Measurements from ENCODE around the gene XYLT1.
A peak's percentile ranks its signal among the peaks of the same experiment; 100 is the strongest.

XYLT1 gene

GRCh38 chr16:17166095-17166494 lies 304.7 kb downstream of the XYLT1 start:
- in situ Hi-C loops (cut with HindIII; ENCODE audit: low pct_unique_long_range_greater_than_20kb, low sequenced_read_pairs) = no loop called here
- peak in 1 of 2 experiments; percentile 64 for DNase-seq (ENCODE audit: low read depth in 1 of 2, low spot score in 1 of 2)
- no peak for TF ChIP-seq JUND (IDR thresholded peaks at IDR 0.05; ENCODE audit: low read depth)

DNA sequence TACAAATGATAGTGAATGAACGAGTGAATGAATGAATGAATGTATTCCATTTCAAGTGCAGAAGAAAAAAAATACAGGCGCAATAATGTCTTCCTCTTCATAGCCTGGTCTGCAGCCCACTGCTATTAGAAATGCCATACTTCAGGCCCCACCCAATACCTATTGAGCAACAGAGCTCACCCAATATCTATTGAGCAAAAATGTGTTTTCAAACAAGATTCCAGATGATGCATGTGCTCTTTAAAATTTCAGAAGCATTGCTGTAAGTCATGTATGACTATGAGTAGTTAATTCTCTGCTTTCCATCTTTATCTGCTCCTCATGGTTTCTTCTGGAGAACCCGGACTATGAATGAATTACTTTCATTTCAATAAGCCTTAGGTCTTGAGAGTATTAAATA lies 308.2 kb downstream of the XYLT1 start:
- TF ChIP-seq JUND (IDR thresholded peaks at IDR 0.05; ENCODE audit: low read depth) = no peak
- DNase-seq (ENCODE audit: low read depth in 1 of 2, low spot score in 1 of 2) = no peak
- in situ Hi-C loops (cut with HindIII; ENCODE audit: low pct_unique_long_range_greater_than_20kb, low sequenced_read_pairs) = no loop called here

DNA sequence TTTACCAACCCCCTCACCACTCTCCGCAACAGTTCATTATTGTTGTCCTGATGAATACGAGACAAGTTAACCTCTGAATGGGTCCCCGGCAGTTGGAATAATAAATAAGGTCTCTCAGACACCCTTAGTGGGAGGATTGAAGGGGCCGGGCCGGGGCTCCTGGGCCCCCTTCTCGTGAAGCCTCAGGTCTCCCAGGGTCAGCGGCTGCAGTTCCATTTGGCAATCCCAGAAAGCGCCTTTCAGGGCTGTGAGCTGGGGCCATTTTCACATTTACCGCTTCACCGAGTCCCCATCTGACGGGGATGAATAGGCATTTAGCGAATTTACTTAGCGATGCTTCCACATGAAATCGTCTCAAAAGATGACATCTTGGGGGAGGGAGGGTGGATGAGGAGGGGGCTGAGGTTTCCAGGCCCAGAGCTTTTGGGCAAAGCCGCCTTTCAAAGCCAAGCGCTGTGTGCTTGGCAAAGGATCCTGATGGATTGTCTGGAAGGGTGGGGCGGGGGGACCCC lies 309.8 kb downstream of the XYLT1 start:
- in situ Hi-C loops (cut with HindIII; ENCODE audit: low pct_unique_long_range_greater_than_20kb, low sequenced_read_pairs) = no loop called here
- no peak for TF ChIP-seq JUND (IDR thresholded peaks at IDR 0.05; ENCODE audit: low read depth)
- DNase-seq (ENCODE audit: low read depth in 1 of 2, low spot score in 1 of 2) = no peak

DNA sequence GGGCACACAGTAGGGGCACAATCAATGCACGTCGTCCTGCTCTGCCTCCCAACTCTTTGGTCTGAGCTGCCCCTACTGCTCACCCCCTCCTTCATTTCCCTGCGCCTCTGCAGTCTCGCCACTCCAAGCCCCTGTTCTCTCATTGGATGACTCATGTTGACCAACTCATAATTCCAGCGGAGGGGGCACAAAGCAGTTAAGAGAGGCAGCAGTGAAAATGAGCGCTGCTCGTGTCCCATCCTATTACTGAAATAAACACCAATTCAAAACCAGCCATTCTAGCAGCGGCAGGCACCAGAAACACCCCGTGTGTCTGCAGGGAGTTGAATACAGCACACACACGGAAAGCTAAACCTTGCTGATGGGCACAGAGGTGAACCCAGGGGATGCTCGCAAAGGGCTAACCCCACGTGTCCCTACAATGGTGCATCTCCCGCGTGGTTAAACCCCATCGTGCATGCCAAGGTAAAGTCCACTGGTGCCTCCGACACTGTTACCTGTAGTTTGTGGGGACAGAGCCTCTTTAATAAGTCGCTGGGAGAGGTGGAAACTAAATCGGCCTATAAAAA lies 310.4 kb downstream of the XYLT1 start:
- no peak for DNase-seq (ENCODE audit: low read depth in 1 of 2, low spot score in 1 of 2)
- in situ Hi-C loops (cut with HindIII; ENCODE audit: low pct_unique_long_range_greater_than_20kb, low sequenced_read_pairs) = no loop called here

GRCh38 chr16:17159617-17160016 lies 311.1 kb downstream of the XYLT1 start:
- TF ChIP-seq JUND (IDR thresholded peaks at IDR 0.05; ENCODE audit: low read depth) = no peak
- in situ Hi-C loops (cut with HindIII; ENCODE audit: low pct_unique_long_range_greater_than_20kb, low sequenced_read_pairs) = no loop called here
- peak in 1 of 2 experiments; percentile 40 for DNase-seq (ENCODE audit: low read depth in 1 of 2, low spot score in 1 of 2)

More for the DNA sequence above, 310.4 kb downstream of the XYLT1 start:
- TF ChIP-seq JUND (IDR thresholded peaks at IDR 0.05; ENCODE audit: low read depth) = no peak

DNA sequence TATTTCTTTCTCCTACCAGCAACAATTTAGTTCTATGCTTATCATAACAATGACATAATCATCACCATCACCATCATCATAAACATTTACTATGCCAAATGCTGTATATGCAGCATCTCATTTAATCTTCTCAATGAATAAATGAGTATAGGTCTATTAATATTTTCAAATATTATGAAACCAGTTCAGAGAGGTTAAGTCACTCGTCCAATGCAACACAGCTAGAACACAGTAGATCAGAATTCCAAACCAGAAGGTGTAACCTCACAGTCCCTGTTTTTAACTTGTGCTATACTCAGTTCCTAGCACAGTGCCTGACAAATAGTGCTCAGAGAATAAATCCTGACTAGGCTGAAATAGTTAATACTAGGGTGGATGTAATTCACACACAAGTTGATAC lies 314.8 kb downstream of the XYLT1 start:
- in situ Hi-C loops (cut with HindIII; ENCODE audit: low pct_unique_long_range_greater_than_20kb, low sequenced_read_pairs) = no loop called here
- no peak for DNase-seq (ENCODE audit: low read depth in 1 of 2, low spot score in 1 of 2)
- TF ChIP-seq JUND (IDR thresholded peaks at IDR 0.05; ENCODE audit: low read depth) = no peak

DNA sequence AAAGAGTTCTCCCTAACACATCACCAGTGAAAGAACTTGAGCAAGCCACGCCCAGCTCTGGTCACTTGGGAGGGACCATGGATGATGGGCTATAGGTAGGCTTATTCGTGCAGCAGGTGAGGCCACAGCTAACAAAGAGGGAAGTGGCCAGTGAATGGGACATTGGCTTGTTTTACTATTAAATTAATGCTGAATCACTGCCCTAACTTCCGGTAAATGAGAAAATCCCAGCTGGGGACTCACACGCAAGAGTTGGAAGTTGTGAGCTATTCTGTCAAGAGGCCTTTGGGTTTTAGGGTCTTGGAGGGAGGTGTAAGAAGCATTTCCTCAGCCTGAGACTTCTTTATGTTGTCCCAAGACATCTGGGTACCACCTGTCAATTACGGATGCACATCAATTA lies 315.3 kb downstream of the XYLT1 start:
- in situ Hi-C loops (cut with HindIII; ENCODE audit: low pct_unique_long_range_greater_than_20kb, low sequenced_read_pairs) = no loop called here
- TF ChIP-seq JUND (IDR thresholded peaks at IDR 0.05; ENCODE audit: low read depth) = no peak

GRCh38 chr16:17154981-17155380 lies 315.8 kb downstream of the XYLT1 start:
- in situ Hi-C loops (cut with HindIII; ENCODE audit: low pct_unique_long_range_greater_than_20kb, low sequenced_read_pairs) = no loop called here
- DNase-seq (ENCODE audit: low read depth in 1 of 2, low spot score in 1 of 2) = no peak
- TF ChIP-seq JUND (IDR thresholded peaks at IDR 0.05; ENCODE audit: low read depth) = no peak

More for the DNA sequence above, 315.3 kb downstream of the XYLT1 start:
- no peak for DNase-seq (ENCODE audit: low read depth in 1 of 2, low spot score in 1 of 2)

GRCh38 chr16:17152311-17152710 lies 318.4 kb downstream of the XYLT1 start:
- no peak for TF ChIP-seq JUND (IDR thresholded peaks at IDR 0.05; ENCODE audit: low read depth)
- DNase-seq (ENCODE audit: low read depth in 1 of 2, low spot score in 1 of 2) = no peak
- in situ Hi-C loops (cut with HindIII; ENCODE audit: low pct_unique_long_range_greater_than_20kb, low sequenced_read_pairs) = no loop called here

DNA sequence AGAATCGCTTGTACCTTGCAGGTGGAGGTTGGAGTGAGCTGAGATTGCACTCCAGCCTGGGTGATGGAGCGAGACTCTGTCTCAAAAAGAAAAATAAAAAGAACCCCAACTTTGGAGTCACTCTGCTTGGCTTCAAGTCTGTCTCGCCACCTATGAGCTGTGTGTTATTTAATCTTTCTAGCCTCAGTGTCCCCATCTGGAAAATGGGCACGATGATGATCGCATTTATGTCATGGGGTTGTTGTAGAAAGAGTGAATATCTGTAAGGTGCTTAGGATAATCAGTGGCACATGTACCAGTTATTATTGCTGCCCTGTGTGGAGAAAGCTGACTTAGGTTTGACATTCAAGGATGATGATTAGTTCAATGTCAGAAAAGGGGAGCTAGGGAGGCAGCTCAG lies 319.4 kb downstream of the XYLT1 start:
- TF ChIP-seq JUND (IDR thresholded peaks at IDR 0.05; ENCODE audit: low read depth) = no peak
- in situ Hi-C loops (cut with HindIII; ENCODE audit: low pct_unique_long_range_greater_than_20kb, low sequenced_read_pairs) = no loop called here
- DNase-seq (ENCODE audit: low read depth in 1 of 2, low spot score in 1 of 2) = no peak

DNA sequence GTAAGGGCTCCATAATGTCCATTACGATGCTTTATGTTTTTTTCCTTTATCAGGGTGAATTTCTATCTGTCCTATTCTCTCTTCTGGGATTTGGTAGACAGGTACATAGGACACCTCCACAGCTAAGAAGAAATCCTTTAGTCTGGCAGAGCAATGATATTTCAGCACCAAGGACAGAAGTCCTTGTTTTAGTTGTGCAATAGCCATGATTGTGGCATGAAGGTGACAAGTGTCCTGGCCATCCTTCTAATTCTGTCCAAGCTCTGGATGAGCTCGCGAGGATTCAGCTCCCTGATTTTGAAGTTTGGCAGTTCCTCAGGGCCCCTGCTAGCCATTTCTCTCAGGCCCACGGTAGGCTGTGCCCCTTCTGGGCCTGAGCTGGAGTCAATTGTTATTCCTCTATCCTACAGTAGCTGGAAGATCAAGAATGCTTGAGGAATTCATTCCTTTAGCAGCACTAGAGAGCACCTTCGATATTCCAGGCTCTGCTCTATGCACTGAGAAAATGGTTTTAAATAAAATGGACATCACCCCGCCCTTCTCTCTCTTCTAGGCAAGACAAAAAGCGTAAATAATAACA lies 320.8 kb downstream of the XYLT1 start:
- no peak for TF ChIP-seq JUND (IDR thresholded peaks at IDR 0.05; ENCODE audit: low read depth)
- in situ Hi-C loops (cut with HindIII; ENCODE audit: low pct_unique_long_range_greater_than_20kb, low sequenced_read_pairs) = no loop called here
- peak in 1 of 2 experiments; percentile 83 for DNase-seq (ENCODE audit: low read depth in 1 of 2, low spot score in 1 of 2)

DNA sequence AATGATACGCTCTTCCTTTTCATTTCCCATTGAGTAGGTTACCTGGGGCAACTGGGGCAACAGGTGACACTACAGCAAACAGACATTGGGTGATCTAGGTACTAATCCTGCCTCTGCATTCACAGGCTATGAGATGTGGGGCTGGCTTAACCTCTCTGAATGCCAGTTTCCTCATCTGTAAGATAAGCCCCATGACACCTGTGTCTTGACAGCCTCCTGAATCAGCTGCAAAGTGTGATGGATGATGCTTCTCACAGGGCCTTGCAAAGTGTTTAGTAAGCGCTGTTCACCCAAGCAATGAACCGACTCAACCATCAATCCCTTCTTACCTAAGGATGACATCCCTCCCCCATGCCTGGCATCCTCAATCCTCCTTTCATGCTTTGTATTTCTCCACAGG lies 322.8 kb downstream of the XYLT1 start:
- no peak for DNase-seq (ENCODE audit: low read depth in 1 of 2, low spot score in 1 of 2)
- TF ChIP-seq JUND (IDR thresholded peaks at IDR 0.05; ENCODE audit: low read depth) = no peak
- in situ Hi-C loops (cut with HindIII; ENCODE audit: low pct_unique_long_range_greater_than_20kb, low sequenced_read_pairs) = no loop called here

- in situ Hi-C loops (cut with HindIII; ENCODE audit: low pct_unique_long_range_greater_than_20kb, low sequenced_read_pairs) = no loop called here
- no peak for DNase-seq (ENCODE audit: low read depth in 1 of 2, low spot score in 1 of 2)
- TF ChIP-seq JUND (IDR thresholded peaks at IDR 0.05; ENCODE audit: low read depth) = no peak
Observed at GRCh38 chr16:17145029-17145428, 325.7 kb downstream of the XYLT1 start.

- no peak for DNase-seq (ENCODE audit: low read depth in 1 of 2, low spot score in 1 of 2)
- in situ Hi-C loops (cut with HindIII; ENCODE audit: low pct_unique_long_range_greater_than_20kb, low sequenced_read_pairs) = no loop called here
- no peak for TF ChIP-seq JUND (IDR thresholded peaks at IDR 0.05; ENCODE audit: low read depth)
Observed at GRCh38 chr16:17144431-17144830, 326.3 kb downstream of the XYLT1 start.
